Measurements from ENCODE around the gene MEF2B.
A peak's percentile ranks its signal among the peaks of the same experiment; 100 is the strongest.

Gene MEF2B

DNA sequence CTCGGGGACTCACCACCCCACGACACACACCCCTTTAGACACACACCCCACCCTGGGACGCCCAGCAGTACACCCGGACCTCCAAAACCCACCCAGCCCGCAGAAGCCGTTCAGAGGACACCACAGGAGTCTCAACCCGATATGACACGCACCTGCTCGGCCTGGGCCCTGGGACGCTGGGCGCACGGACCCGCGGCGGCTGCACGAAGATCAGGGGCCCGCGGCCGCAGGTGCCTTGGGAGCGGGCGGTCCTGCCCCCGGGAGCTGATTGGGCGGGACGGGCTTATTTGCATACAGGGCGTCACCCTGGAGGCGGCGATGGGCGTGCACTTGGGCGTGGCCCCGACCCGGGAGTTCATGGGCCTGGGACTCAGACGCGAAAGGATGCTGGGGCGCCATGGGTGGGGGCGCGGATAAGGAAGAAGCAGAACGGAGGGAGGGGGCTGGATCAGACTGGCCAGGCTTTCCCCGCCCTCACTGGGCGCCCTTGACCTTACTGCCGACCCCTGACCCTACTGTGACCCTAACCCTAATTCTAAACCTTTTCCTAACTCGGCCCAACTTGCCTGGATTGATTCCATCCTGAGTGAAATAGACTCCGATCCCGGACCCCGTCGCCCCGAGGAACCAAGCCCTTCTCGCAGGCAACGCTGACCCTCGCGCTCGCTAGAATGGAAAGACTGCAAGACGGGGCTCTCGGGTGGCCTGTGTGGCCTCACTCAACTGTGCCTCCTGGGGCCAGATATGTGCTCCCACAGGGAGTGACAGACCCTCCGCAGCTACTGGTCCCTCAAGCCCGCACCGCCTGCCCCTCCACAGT is at the start of gene MEF2B:
TSS of gene MEF2B (minus strand) at position 211 of the 820 bp plus-strand sequence. CDS start 19,528 bp downstream, outside the sequence.
- DNase-seq (ENCODE audit: low spot score), result peak; percentile 87

DNA sequence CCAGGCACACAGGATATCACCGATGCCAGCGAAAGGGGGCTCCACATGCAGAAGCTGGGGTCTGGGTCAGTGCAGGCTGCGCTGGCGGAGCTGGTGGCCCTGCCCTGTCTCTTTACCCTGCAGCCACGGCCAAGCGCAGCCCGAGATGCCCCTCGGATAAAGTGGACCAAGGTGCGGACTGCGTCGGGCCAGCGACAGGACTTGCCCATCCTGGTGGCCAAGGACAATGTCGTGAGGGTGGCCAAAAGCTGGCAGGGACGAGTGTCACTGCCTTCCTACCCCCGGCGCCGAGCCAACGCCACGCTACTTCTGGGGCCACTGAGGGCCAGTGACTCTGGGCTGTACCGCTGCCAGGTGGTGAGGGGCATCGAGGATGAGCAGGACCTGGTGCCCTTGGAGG is 48.8 kb upstream of the MEF2B start:
- no peak for DNase-seq (ENCODE audit: low spot score)

DNA sequence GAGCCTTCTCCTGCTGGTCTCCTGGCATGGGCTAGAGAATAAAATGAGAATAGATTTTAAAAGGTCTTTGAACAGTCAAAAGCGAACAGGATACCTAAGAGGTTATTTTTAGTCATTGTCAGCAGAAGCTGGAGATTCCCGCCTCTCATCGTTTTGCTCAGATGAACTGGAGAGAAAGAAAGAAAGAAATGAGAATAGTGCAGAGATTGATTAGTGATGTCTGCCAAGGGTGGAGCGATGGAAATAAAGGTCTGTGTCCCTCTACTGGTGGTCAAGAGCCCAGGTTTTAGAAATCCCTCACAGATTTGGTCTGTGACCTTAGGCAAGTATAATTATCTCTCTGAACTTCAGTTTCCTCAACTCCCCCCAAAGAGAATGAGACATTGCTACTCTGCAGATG is 47.0 kb upstream of the MEF2B start:
- no peak for DNase-seq (ENCODE audit: low spot score)

DNA sequence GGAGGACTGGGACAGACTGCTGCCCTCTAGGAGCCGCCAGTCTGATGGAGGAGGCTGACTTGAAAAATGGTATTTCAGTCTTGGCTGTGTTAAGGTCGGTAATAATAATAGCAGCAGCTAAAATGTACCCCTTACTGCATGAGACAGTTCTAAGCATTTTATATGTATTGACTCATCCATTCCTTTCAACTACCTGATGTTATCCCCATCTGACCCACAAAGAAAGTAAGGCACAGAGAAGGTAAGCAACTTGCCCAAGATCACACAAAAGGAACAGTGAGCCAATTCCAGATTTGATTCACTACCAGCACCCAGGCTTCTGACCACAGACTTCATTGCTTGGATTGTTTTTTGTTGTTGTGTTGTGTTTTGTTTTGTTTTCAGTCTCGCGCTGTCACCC is 45.7 kb upstream of the MEF2B start:
- no peak for DNase-seq (ENCODE audit: low spot score)

DNA sequence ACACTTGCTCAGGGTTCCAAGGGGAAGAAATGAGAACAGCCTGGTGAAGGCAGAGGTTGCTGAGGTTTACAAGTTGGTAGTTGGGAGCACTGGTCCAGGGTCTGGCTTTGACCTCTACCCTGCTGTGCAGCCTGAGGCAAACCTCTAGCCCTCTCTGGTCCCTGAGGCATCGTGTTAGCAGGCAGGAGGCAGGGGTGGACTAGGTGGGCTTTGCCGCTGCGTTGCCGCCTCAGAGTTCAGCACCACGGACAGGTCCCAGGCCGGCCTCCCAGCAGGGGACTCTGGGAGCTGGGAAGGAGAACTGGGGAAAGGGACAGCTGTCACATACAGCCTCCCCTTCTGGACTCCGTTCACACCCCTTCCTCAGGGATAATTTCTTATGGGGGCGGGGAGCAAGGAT is 44.8 kb upstream of the MEF2B start:
- peak; percentile 56 for DNase-seq (ENCODE audit: low spot score)

DNA sequence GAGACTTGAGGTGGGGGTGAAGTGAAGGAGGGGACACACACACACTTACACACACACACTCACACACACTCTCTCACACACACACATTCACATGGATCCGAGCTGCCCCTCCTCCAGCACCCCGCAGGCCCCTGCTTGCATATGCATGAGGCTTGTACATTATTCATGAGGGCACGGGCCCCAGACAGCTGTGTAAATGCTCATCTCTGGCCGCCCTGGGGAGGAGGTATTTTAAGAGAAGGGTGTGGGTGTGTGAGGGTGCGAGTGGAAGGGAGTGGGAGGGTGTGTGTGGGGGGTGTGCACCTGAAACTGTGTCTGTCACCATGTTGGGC is 44.1 kb upstream of the MEF2B start:
- DNase-seq (ENCODE audit: low spot score), result no peak

DNA sequence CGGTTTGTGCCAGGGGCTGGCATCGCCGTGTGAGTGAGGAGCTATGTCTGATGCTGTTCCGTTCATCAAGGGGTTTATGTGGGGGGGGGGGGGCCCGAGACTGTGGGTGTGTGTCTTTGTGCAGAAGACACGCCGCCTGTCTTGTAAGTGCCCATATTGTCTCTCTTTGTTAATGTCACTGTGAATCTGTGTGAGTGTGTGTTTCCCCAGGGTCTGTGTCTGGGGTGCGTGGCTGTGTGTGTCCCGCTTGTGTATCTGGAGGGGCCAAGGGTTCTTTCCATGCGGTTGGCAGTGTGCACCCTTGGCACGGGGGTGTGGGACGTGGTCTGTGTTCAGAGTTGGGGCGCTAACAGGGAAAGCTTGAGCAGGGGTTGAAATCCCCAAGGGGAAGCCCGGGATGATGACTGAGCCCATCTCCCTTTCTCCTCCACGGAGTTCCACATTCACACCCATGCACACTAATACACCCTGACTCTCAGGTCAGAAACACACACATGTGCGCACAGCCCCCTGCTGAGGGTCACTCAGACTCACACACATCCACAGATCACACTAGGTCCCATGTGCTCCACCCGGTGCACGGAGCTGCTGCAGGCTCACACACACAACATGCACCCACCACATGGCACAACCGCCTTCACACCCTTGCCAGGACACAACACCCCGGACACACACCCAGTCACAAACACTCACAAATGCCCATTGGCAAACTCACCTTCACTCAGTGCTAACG is 43.5 kb upstream of the MEF2B start:
- no peak for DNase-seq (ENCODE audit: low spot score)

DNA sequence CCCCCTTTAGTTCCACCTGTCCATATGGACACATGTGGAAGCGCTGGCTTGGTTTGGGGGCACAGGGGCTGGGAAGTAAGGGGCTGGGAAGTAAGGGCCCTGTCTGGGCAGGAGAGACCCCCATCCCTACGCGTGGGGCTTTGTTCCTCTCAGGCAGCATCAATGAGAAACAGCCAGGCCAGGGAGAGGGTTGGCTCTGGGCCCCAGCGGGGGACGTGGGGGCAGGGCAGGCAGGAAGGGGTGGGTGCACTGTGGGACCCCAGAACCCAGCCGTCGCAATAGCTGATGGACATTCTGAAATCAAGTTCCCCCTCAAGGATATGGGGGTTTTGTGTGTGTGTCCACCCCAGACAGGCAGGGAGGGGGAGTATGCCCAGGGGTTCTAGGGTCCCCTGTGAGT is 42.9 kb upstream of the MEF2B start:
- no peak for DNase-seq (ENCODE audit: low spot score)

DNA sequence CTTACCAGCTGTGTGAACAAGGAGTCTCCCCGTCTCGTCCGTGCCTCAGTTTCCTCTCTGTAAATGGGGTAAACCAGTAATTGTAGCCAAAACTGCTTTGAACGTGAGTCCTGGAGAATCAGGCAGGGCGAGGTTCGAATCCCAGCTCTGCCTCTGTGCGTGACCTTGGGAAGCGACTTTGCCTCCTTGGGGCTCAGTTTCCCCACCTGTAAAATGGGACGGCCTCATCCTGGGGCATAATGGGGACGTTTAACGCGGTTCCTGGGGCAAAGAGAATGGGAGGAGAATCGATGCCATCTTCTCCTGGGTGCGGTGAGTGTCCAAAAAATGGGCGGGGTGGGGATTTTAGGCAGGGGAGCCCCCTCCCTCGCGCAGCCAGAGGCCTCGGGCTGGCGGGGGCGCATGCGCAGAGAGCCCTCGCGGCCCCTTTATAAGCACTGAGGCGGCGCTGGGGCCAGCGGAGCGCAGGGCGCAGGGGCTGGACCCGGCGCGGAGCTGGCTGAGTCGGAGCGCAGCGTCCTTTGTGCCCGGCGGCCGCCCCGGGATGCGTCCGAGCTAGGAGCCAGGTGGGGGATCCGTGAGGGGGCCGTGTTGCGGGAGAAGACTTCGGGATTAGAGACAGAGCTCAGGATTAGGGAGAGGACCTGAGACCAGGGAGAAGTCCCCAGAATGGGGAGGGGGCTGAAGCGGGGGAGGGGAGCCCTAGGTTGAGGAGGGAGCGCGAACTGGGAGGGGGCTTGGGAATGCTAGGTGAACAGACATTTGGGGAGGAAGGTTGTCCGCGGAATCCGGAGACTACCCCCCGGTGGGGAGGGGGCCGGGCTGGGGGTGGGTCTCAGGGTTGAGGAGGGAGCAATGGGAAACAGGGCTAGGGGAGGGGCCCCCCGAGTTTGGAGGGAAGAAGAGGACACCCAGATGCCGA is 41.7 kb upstream of the MEF2B start, which contains the start of gene NCAN:
TSS of gene NCAN (plus strand) at position 460 of the 922 bp plus-strand sequence. CDS start 4,996 bp downstream, outside the sequence.
- no peak for DNase-seq (ENCODE audit: low spot score)

DNA sequence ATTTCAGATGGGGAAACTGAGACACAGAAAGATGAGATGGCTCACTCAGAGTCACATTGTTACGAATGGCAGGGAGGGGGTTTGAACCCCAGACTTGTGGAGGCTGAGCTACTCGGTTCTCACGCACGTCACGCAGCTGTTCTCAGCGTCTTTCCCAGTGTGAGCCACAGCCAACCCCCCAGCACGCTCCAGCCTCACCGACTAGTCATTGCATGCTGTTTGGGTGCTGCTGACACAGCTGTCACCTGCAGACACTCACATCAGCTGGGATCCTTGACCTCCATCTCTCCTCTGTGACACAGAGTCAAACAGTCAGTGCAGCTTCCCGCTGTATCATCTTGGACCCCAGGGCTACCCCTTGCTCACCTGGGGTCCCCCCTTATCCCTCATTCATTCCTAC is 39.3 kb upstream of the MEF2B start:
- no peak for DNase-seq (ENCODE audit: low spot score)

DNA sequence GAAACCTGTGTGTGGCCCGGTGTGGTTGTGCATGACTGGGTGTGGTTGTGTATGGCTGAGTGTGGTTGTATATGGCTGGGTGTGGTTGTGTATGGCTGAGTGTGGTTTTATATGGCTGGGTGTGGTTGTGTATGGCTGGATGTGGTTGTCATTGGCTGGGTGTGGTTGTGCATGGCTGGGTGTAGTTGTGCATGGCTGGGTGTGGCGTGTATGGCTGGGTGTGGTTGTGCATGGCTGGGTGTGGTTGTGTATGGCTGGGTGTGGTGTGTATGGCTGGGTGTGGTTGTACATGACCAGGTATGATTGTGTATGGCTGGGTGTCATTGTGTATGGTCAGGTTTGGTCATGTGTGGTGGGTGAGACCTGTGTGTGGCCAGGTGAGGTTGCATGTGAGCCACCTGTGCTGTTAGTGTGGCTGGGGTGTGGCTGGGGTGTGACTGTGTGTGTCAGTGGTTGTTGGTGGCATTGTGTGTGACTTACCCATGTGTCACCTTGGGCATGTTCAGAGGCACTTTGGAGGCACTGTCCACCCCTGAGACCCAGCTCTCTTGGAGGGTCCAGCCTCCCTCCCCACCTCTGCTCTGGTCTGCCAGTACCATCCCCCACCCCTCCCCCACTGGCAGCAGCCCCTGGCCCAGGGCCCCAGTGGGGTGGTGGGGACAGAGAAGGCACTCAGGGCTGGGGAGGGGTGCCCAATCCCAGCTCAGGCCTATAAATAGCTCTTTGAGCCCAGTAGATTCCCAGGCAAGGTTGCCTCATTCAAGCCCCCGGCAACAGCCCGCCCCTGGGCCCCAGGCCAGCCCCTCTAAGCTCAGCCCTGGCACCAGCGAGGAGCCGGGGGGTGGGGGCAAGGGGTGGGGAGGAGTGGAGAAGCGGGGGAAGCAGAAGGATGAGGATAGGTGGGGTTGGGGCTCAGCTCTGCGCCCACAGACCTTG is 37.8 kb upstream of the MEF2B start:
- DNase-seq (ENCODE audit: low spot score), result no peak

DNA sequence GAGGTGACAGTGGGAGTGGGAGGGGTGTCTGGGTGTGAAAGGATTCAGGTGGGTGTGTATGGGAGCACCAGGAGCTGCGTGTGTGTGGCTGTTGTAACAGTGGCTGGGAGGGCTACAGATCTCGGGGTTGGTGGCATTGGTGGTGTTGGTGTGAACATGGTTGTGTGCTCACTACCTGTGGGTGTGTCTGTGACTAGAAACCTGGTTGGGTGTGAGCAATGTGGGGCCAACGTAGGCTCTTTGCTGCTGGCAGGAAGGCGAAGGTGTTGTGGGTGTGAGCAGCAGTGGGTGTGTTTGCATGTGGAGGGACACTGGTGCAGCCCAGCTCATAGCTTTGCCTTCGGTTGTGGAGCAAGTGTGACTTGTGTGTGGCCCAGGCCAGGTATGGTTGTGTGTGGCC is 36.9 kb upstream of the MEF2B start:
- DNase-seq (ENCODE audit: low spot score), result no peak

DNA sequence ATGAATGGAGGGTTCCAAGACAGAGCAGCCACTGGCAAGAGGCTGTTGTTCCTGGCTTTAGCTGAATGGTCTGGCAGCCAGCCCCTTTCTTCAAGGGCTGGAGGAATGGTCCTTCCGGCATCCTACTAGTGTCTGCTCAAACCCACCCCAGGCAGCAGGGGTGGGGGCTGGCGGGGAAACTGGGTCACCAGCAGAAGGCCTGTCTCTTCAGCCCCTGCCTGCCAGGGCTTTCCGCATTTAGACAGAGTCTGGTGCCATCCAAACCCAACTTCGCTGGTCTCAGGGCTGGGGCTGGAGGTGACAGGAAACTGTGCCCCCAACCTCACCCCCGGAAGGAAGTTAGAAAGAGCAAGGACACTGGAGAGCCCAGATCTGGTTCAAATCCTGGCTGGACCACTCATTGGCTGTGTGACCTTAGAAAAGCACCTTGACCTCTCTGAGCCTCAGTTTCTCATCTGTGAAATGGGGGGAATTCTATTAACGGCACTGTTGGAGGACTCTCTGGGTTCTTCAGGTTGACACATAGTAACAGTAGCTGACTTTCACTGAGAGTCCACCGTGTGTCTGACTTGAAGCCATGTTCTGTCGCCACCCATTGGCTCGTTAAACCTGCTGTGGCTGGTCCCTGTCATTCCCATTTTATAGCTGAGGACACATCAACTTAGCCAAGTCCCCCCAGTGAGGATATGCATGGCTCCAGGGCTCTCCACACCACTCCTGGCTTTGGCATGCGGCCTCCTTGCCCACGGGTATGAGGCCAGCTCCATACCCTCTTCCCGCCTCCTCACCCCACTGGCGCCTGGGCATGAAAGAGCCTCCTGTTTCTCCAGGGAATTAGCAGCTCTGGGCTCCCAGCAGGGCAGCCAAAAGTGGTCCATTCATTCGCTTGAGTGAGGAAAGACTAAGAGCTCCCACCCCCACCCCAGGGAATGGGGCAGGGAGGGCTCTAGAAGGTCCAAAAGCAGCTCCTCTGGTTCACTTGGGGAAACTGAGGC is 35.6 kb upstream of the MEF2B start:
- no peak for DNase-seq (ENCODE audit: low spot score)

DNA sequence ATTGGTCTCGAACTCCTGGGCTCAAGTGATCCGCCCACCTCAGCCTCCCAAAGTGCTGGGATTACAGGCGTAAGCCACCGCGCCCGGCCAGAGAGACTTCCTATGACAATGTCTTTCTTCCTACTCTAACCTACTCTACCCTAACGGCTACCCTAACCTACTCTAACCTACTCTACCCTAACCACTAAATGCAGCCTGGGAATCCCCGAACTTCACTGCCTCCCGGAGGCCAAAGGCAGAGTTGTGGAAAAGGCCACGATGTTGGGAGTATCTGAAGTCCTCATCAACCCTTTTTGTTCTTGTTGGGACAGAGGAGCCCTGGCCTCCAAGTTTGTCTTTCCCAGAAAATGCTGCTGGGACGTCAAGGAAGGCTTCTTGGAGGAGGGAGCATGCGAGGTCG is 34.1 kb upstream of the MEF2B start:
- no peak for DNase-seq (ENCODE audit: low spot score)

DNA sequence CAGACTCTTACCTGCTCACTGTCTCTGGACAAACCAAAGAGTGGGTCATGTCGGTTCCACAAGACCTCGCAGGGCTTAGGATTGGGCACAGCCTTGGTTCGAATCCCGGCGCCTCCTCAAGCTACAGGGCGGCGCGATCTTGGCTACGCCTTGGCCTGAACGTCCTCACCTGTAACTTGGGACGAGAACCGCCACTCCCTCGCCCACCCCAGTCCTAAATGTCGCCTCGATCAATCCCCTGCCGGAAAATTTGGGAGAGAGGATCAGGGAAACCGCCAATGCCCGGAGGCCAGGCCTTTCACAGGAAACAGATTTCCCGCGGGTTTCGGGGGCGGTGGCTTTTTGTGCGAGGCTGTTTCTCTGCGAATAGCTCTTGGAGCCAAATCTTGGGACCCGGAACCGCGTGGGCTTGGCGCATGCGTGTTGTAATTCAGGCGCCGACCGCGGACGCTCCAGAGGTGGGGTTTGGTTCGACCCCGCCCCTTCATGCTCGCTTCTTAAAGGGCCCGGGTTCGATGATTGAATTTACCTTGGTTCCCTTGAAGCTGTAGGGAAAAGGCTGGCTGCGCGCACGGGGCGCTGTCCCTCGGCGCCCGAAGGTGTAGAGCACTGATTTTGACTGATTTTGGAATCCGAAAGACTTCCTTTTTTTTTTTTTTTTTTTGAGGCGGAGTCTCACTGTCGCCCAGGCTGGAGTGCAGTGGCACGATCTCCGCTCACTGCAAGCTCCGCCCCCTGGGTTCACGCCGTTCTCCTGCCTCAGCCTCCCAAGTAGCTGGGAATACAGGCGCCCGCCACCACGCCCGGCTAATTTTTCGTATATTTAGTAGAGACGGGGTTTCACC is 33.2 kb upstream of the MEF2B start, which contains the start of gene NR2C2AP:
TSS of gene NR2C2AP (minus strand) at position 403 of the 845 bp plus-strand sequence. CDS start at position 49, 354 bp downstream.
- peak; percentile 99 for DNase-seq (ENCODE audit: low spot score)

DNA sequence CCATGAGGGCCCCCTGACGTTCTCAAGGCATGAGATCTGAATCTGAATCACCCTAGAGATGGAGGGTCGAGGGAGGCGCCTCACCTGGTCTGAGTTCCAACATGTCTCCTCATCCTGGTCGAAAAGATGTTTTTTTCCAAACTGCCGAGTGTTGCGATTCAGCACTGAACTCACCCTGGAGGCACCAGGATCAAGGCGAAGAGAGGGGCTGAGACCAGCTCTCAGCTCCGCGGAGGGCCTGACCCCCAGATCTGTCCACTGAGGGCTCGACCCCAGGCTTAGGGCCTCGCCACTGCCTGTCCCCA is 32.6 kb upstream of the MEF2B start:
- no peak for DNase-seq (ENCODE audit: low spot score)

DNA sequence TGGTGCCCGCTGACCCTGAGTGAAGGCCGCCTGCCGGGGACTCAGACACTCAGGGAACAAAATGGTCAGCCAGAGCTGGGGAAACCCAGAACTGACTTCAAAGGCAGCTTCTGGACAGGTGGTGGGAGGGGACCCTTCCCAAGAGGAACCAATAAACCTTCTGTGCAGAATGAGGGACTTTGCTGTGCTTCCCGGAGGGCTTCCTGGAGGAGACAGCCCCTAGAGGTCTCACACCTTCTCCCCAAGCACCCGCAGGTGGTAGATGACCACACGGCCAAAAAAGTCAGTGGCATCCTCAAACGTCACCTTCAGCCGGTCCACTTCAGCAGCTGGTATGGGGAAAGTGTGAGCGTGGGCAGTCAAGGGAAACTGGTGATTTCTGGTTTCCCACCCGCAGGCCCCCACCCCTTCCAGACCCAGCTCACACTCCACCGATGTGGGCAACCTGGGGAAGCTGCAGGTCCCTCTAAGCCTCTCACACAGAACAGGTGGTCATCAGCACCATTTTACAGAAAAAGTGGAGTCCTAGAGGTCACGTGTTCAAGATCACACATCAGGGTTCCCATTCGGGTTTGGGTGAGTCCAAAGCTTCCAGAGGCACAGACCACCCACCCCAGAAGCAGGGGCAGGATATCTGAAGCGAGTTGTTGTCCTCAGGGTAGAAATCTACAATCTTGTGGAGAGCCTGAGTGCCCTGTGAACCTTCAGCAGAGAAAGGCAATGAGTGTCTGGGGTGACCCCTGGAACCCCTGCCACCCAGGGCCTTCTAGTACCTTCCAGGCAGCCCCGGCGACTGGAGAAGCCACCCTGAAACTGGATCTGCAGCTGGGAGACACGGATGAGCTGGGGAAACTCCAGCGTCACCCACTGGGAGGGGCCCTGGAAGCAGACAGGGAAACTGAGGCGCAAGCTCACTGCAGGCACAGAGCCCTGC is 31.9 kb upstream of the MEF2B start:
- no peak for DNase-seq (ENCODE audit: low spot score)

DNA sequence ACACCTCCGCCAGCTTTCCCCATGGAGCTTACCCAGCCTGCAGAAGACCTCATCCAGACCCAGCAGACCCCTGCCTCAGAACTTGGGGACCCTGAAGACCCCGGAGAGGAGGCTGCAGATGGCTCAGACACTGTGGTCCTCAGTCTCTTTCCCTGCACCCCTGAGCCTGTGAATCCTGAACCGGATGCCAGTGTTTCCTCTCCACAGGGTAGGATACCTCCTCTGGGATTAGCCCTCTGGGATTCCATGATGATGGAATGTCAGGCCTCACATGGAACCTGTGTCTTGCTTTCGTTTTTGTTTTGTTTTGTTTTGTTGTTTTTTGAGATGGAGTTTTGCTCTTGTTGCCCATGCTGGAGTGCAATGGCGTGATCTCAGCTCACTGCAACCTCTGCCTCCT is 23.9 kb upstream of the MEF2B start:
- DNase-seq (ENCODE audit: low spot score), result no peak
